Activated naive CD4-positive, alpha-beta T cell treated with anti-CD3 and anti-CD28 coated beads for 36 hours (primary cell): ENCODE data around the gene SLC9A2. TPM values are rescaled to one million over a fixed set of nuclear protein-coding genes. Genes with fewer than 3 reads are reported as not detected.

Experiments
- CTCF ChIA-PET: fragments of 350-600 bp; sonication (Branson Sonifier 250); formaldehyde crosslinking; loops from one replicate; lab custom pipeline; 2021; ENCODE audit warnings: antibody characterized with exemption; lab: Charles Lee
- DNase-seq: peaks from one replicate; pipeline ENCODE4 v3.0.0-alpha.2; 2020
- H3K27ac Mint-ChIP-seq: one replicate; pipeline ENCODE4 v1.8.0; 2021; ENCODE audit warnings: mild to moderate bottlenecking, mixed read lengths
- H3K27me3 Mint-ChIP-seq: one replicate; pipeline ENCODE4 v1.8.0; 2021; ENCODE audit warnings: low read depth, mixed read lengths
- H3K36me3 Mint-ChIP-seq: one replicate; pipeline ENCODE4 v1.8.0; 2021; ENCODE audit warnings: low read depth, mixed read lengths
- H3K4me1 Mint-ChIP-seq: one replicate; pipeline ENCODE4 v1.8.0; 2021; ENCODE audit warnings: low read depth, mixed read lengths
- H3K4me3 Mint-ChIP-seq: one replicate; pipeline ENCODE4 v1.8.0; 2021; ENCODE audit warnings: mild to moderate bottlenecking, moderate library complexity, mixed read lengths
- H3K9me3 Mint-ChIP-seq: one replicate; pipeline ENCODE4 v1.8.0; 2021; ENCODE audit warnings: mixed read lengths
- intact Hi-C: fragments of 100-400 bp; cut with micrococcal nuclease; formaldehyde crosslinking; loops from one replicate; pipeline ENCODE4 v1.15.1; 2023
- total RNA-seq, 2 experiments: library from RNA; stranded (reverse); gene quantifications; one replicate each; pipeline ENCODE4 v1.2.3, GENCODE V29; 2021

The SLC9A2 gene
- total RNA-seq, 2 experiments from 2014 or later, result 0.07 TPM

- CTCF ChIA-PET, result interaction anchor here (1.2 kb wide), 1 partner anchor 102 kb away, joined by 3 read pairs; no protein-coding TSS in a partner anchor
- intact Hi-C loops, result no loop called here
- no peak for DNase-seq
- Mint-ChIP-seq H3K9me3 (no peaks in the 10 kb centered on the region), H3K27me3 (no peaks in the 10 kb centered on the region), H3K4me1 (no peaks in the 10 kb centered on the region), H3K4me3 (no peak overlapping the region), H3K27ac (no peak overlapping the region), H3K36me3 (peaks cover 27% of the 10 kb centered on the region)
Measured at GRCh38 chr2:102717308-102718018, 98.1 kb downstream of the SLC9A2 start.

- H3K27me3 Mint-ChIP-seq, result no peaks in the 10 kb centered on the region
- no peaks in the 10 kb centered on the region for H3K9me3 Mint-ChIP-seq
- H3K27ac Mint-ChIP-seq, result no peak overlapping the region
- H3K4me3 Mint-ChIP-seq, result no peak overlapping the region
- DNase-seq, result no peak
- CTCF ChIA-PET, result no interaction called here
- intact Hi-C loops, result no loop called here
- no peaks in the 10 kb centered on the region for H3K4me1 Mint-ChIP-seq
- peaks cover 37% of the 10 kb centered on the region for H3K36me3 Mint-ChIP-seq
Measured at GRCh38 chr2:102718387-102719316, 99.3 kb downstream of the SLC9A2 start.

- intact Hi-C loops, result no loop called here
- no peaks in the 10 kb centered on the region for H3K27me3 Mint-ChIP-seq
- CTCF ChIA-PET, result no interaction called here
- H3K9me3 Mint-ChIP-seq, result no peaks in the 10 kb centered on the region
- no peaks in the 10 kb centered on the region for H3K4me1 Mint-ChIP-seq
- no peak for DNase-seq
- no peak overlapping the region for H3K27ac Mint-ChIP-seq
- no peak overlapping the region for H3K4me3 Mint-ChIP-seq
- H3K36me3 Mint-ChIP-seq, result peaks cover 46% of the 10 kb centered on the region
Measured at GRCh38 chr2:102724016-102724490, 104.7 kb downstream of the SLC9A2 start.

GRCh38 chr2:102724553-102724952 is 105.2 kb downstream of the SLC9A2 start:
- Mint-ChIP-seq H3K9me3 (no peaks in the 10 kb centered on the region), H3K36me3 (peaks cover 44% of the 10 kb centered on the region), H3K27me3 (no peaks in the 10 kb centered on the region), H3K4me3 (no peak overlapping the region), H3K27ac (no peak overlapping the region), H3K4me1 (no peaks in the 10 kb centered on the region)
- intact Hi-C loops, result no loop called here
- CTCF ChIA-PET, result interaction anchor here (1.6 kb wide), 1 partner anchor 20 kb away, joined by 3 read pairs; no protein-coding TSS in a partner anchor
- no peak for DNase-seq

- Mint-ChIP-seq H3K36me3 (peaks cover 36% of the 10 kb centered on the region), H3K9me3 (no peaks in the 10 kb centered on the region), H3K4me1 (no peaks in the 10 kb centered on the region), H3K27ac (no peak overlapping the region), H3K4me3 (no peak overlapping the region), H3K27me3 (no peaks in the 10 kb centered on the region)
- no peak for DNase-seq
- CTCF ChIA-PET, result interaction anchor here (1.6 kb wide), 1 partner anchor 22 kb away, joined by 3 read pairs; no protein-coding TSS in a partner anchor
- intact Hi-C loops, result no loop called here
Measured at GRCh38 chr2:102726128-102727087, 107.1 kb downstream of the SLC9A2 start.

- no peak for DNase-seq
Measured at GRCh38 chr2:102735416-102736109, 116.2 kb downstream of the SLC9A2 start.

GRCh38 chr2:102736110-102736409 is 116.7 kb downstream of the SLC9A2 start:
- Mint-ChIP-seq H3K36me3 (peaks cover 2% of the 10 kb centered on the region), H3K4me1 (peaks cover 38% of the 10 kb centered on the region), H3K27ac (peak overlapping the region; percentile 83), H3K4me3 (peak overlapping the region; percentile 94), H3K27me3 (no peaks in the 10 kb centered on the region), H3K9me3 (no peaks in the 10 kb centered on the region)
- DNase-seq, result no peak
- CTCF ChIA-PET, result interaction anchor here (2.0 kb wide), 3 partner anchors 17 to 70 kb away, joined by 6 to 14 read pairs (median 8); no protein-coding TSS in a partner anchor
- intact Hi-C loops, result loop anchor here (2.0 to 5.0 kb wide), 2 partner anchors 71 to 479 kb away; no protein-coding TSS in a partner anchor

More at GRCh38 chr2:102735416-102736109, 116.2 kb downstream of the SLC9A2 start:
- intact Hi-C loops, result loop anchor here (2.0 to 5.0 kb wide), 2 partner anchors 71 to 478 kb away; no protein-coding TSS in a partner anchor
- H3K36me3 Mint-ChIP-seq, result peaks cover 3% of the 10 kb centered on the region
- no peaks in the 10 kb centered on the region for H3K27me3 Mint-ChIP-seq
- peak overlapping the region; percentile 94 for H3K4me3 Mint-ChIP-seq
- CTCF ChIA-PET, result interaction anchor here (2.0 to 3.7 kb wide), 4 partner anchors 18 to 71 kb away, joined by 6 to 14 read pairs (median 11); no protein-coding TSS in a partner anchor
- no peaks in the 10 kb centered on the region for H3K9me3 Mint-ChIP-seq
- H3K4me1 Mint-ChIP-seq, result peaks cover 38% of the 10 kb centered on the region
- no peak overlapping the region for H3K27ac Mint-ChIP-seq

- H3K4me1 Mint-ChIP-seq, result peaks cover 38% of the 10 kb centered on the region
- H3K36me3 Mint-ChIP-seq, result peaks cover 1% of the 10 kb centered on the region
- DNase-seq, result peak; percentile 83
- peak overlapping the region; percentile 83 for H3K27ac Mint-ChIP-seq
- CTCF ChIA-PET, result interaction anchor here (0.6 to 2.0 kb wide), 5 partner anchors 17 to 262 kb away, joined by 3 to 14 read pairs (median 6); no protein-coding TSS in a partner anchor
- peak overlapping the region; percentile 94 for H3K4me3 Mint-ChIP-seq
- no peaks in the 10 kb centered on the region for H3K27me3 Mint-ChIP-seq
- intact Hi-C loops, result loop anchor here (2.0 to 5.0 kb wide), 2 partner anchors 72 to 479 kb away; no protein-coding TSS in a partner anchor
- no peaks in the 10 kb centered on the region for H3K9me3 Mint-ChIP-seq
Measured at GRCh38 chr2:102736410-102737409, 117.4 kb downstream of the SLC9A2 start.

GRCh38 chr2:102737431-102737830 is 118.1 kb downstream of the SLC9A2 start:
- no peak for DNase-seq
- intact Hi-C loops, result loop anchor here (2.0 to 5.0 kb wide), 2 partner anchors 73 to 480 kb away; no protein-coding TSS in a partner anchor
- no peaks in the 10 kb centered on the region for H3K36me3 Mint-ChIP-seq
- H3K4me1 Mint-ChIP-seq, result peaks cover 38% of the 10 kb centered on the region
- peak overlapping the region; percentile 94 for H3K4me3 Mint-ChIP-seq
- H3K9me3 Mint-ChIP-seq, result no peaks in the 10 kb centered on the region
- CTCF ChIA-PET, result interaction anchor here (0.6 to 2.0 kb wide), 3 partner anchors 16 to 263 kb away, joined by 3 to 14 read pairs (median 6); no protein-coding TSS in a partner anchor
- H3K27ac Mint-ChIP-seq, result no peak overlapping the region
- H3K27me3 Mint-ChIP-seq, result no peaks in the 10 kb centered on the region

- Mint-ChIP-seq H3K4me1 (peaks cover 3% of the 10 kb centered on the region), H3K27me3 (no peaks in the 10 kb centered on the region), H3K4me3 (no peak overlapping the region), H3K27ac (no peak overlapping the region), H3K36me3 (peaks cover 2% of the 10 kb centered on the region), H3K9me3 (peaks cover 6% of the 10 kb centered on the region)
- intact Hi-C loops, result no loop called here
- CTCF ChIA-PET, result interaction anchor here (1.0 to 1.6 kb wide), 3 partner anchors 10 to 63 kb away, joined by 3 to 6 read pairs (median 5); no protein-coding TSS in a partner anchor
- no peak for DNase-seq
Measured at GRCh38 chr2:102743259-102743658, 123.9 kb downstream of the SLC9A2 start.
